KBM-7 (cell line): ENCODE results near the gene C2orf80.
"Not testable (repeated sequence)": the region's sequence is repeated elsewhere in the genome, so short reads cannot be mapped to it uniquely, and the experiment has no call there.

Experiments used
- DNase-seq: peaks from one replicate; pipeline ENCODE4 v3.0.0-alpha.2; 2015
- in situ Hi-C: fragments of 300-500 bp; cut with MboI; formaldehyde crosslinking; loops from 2 replicates; pipeline ENCODE4 v1.14.3; 2020; ENCODE audit warnings: low sequenced_read_pairs, low pct_unique_long_range_greater_than_20kb, mixed read lengths

The C2orf80 gene

GRCh38 chr2:208189810-208190503, at the start of gene C2orf80:
Gene C2orf80 (minus strand): TSS chr2:208190030. CDS start chr2:208186986, 3,044 bp downstream.
- DNase-seq, result no peak
- in situ Hi-C loops, result no loop called here

DNA sequence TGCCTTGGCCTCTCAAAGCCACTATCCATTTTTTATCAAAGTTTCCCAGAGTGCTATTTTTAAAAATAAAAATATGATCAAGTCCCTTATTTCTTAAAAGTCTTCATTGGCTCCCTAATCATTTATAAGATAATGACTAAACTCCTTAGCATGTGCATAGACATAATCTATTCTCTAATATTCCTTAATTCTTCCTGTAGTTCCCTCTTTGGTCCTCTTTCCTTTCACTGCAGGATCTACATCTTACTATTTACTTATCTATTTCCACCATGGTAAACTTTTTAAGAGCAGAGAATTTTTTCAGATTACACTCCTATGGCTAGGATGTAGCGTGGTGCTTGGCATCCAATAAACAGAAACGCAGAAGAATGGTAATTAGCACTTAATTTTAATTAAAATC, 46.0 kb upstream of the C2orf80 start:
- no peak for DNase-seq
- in situ Hi-C loops, result no loop called here

DNA sequence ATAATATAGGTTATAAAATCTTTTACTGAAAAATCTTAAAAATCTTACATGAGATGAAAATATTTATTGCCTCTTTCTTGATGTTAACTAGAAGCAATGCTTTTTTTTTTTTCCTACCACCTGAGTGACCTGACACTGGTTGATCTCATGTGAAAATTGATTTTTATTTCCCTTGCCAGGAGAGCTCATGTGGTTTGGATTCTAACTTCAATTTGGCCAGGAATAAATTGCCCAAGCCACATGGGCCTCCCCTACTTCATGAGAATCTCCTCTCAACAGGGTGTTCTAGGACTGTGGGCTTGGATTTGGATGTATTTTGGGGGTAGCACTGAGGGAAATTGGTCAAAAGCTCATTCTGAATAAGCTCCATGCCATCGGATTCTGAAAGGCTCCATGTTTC, 45.0 kb upstream of the C2orf80 start:
- in situ Hi-C loops, result no loop called here

DNA sequence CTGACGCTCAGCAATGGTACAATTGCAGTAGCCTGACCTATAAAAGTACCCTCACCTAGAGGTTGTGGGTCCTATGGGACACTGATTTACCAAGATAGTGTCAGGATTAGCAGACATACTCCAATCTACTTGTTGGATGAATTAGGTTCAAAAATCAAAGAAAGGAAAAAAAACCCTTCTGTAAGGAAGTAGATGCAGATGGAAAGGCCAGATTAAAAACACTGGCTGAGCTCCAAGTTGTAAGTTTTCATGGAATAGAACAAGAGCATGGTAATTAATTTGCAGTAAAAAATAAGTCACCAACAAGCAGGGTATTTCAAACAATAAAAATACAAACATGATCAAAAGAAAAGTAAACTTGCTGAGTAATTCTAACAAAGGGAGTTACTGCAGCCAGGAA, 38.6 kb upstream of the C2orf80 start:
- peak; percentile 9 for DNase-seq

More for the DNA sequence above, 45.0 kb upstream of the C2orf80 start:
- DNase-seq, result no peak

GRCh38 chr2:208227581-208228232, 37.9 kb upstream of the C2orf80 start:
- in situ Hi-C loops, result no loop called here
- no peak for DNase-seq

More for the DNA sequence above, 38.6 kb upstream of the C2orf80 start:
- in situ Hi-C loops, result no loop called here

- in situ Hi-C loops, result no loop called here
- no peak for DNase-seq
Observed at GRCh38 chr2:208224802-208225201, 35.0 kb upstream of the C2orf80 start.

DNA sequence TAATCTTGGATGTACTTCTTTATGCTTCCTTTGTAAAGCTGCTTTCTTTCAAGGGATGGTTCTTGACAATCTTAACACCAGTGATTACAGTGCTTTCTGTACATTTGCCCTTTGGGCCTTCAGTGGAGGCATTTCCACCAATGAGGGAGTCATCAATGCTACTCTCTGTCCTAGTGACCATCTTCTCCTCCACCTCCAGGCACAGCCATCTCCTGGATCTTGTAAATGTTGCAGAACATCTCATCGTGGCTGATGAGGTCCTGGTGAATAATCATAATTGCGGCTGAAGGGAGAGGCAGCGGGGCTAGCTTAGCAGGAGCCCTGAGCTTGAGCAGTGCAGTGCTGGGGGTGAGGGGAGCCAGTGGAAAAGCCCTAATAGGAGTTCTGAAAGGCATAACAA, 32.5 kb upstream of the C2orf80 start:
- DNase-seq, result no peak
- in situ Hi-C loops, result no loop called here

DNA sequence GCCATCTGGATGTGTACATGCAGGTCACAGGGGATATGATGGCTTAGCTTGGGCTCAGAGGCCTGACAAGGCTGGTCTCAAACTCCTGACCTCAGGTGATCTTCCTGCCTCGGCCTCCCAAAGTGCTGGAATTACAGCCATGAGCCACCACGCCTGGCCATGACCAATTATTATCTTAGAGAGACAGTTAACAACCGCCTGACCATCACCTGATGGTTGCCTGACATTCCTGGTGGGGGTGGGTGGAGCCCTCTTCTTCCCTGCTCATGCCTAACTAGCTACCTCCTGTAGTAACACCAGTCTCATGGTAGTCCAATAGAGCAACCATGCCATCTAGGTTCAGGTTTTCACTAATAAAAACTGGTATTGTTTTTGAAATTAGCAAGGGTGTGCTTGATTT, 32.0 kb upstream of the C2orf80 start:
- in situ Hi-C loops, DNase-seq: not testable (repeated sequence)

GRCh38 chr2:208210688-208211451, 21.0 kb upstream of the C2orf80 start:
- DNase-seq, result no peak
- in situ Hi-C loops, result no loop called here

DNA sequence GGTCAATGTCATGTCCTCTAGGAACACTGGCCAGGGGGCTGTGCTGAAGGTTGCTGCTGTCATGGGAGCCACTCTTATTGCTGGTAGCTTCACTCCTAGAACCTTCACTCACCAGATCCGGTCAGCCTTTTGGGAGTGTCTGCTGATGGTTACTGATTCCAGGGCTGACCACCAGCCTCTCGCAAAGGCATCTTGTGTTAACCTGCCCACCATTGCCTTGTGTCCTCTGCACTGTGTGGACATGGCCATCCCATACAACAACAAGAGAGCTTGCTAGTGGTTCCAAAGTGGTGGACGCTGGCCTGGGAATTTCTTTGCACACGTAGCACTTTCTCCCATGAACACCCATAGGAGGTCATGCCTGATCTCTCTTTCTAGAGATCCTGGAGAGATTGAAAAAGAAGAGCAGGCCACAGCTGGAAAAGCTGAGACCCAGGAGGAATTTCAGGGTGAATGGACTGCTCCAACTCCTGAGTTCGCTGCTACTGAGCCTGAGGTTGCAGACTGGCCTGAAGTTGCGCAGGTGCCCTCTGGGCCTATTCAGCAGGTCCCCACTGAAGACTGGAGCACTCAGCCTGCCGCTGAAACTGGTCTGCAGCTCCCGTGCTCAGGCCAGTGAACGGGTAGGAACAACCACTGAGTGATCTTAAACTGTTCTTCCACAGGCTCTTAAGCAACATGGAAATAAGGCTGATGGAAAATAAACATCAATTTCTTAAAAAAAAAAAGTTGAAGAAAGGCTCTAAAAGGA, 18.7 kb upstream of the C2orf80 start:
- in situ Hi-C loops, result no loop called here

DNA sequence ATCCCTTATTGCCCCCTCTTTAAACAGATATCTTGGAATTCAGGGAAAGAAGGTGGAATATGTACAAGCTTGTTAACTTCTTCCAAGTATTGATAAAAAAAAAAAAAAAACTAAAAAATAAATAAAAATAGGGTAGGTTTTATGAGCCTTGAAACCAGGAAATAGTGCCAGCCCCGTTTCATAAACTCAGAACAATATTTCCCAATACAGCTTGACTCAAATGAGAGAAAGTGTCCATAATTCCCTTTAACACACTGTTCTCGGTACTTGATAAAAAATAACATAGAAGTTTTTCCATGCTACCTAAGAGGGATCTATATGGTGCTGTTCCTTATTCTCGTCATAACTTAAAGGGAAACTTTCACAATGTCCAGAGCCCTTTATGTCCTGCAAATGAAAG, 17.9 kb upstream of the C2orf80 start:
- in situ Hi-C loops, result no loop called here
- DNase-seq, result no peak

More for the DNA sequence above, 18.7 kb upstream of the C2orf80 start:
- no peak for DNase-seq

DNA sequence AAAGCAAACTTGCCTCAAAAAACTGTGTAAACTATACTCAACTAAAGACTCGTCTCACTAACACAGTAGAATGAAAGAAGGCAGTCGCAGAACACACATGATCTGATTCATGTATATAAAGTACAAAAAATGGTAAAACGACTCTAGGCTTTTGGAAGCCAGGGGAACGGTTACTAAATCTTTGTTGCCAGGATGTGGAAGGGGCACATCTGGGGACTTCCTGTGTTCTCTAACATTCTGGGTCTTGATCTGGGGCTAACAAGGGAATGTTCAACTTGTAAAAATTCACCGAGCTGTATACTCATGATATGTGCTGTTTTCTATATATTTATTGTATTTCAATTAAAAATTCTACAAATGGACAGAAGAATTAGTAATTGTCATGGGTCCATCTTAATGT, 14.3 kb upstream of the C2orf80 start:
- DNase-seq, result no peak
- in situ Hi-C loops, result no loop called here

GRCh38 chr2:208195531-208195930, 5.7 kb upstream of the C2orf80 start:
- no peak for DNase-seq
- in situ Hi-C loops, result no loop called here

DNA sequence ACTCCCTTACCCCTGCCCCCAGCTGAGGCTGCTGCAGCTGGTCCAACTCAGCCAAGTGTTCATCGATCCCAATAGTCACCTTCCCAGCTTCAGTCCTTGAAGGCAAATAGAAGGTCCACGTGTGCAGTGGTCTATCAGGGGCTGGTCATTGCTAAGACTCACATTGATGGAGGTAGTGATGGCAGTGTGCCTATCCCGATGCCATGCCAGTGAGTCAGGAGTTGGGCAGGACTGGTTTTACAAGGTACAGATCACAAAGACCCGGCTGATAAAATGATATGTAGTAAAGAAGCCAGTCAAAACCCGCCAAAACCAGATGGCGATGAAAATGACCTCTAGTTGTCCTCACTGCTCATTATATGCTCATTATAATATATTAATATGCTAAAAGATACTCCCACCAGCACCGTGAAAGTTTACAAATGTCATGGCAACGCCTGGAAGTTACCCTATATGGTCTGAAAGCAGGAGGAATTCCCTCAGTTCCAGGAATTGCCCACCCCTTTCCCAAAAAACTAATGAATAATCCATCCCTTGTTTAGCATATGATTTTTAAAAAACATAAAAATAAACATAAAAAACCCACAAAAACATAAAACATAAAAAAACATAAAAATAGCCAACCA, 2.9 kb upstream of the C2orf80 start:
- no peak for DNase-seq
- in situ Hi-C loops, result no loop called here

- DNase-seq, result no peak
- in situ Hi-C loops, result no loop called here
Observed at GRCh38 chr2:208189069-208189809, 591 bp downstream of the C2orf80 start.

DNA sequence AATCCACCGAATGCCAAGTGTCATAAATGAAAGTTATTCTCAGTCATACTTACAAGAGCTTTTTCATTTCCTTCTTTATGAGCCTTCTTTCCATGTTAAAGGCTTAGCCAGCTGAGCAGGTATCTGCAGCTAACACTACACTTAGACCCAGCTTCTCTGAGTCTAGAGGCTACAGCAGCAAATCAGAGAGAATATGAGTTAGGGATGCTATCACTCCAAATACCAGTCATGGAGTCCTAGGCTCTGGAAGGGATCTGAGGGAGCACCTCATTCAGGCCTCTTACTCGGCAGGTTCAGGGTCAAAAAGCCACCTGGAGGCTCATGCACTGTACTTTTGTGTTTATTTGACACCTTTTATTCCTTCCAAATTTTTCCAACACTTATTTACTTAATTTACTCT, 2.9 kb downstream of the C2orf80 start:
- no peak for DNase-seq
- in situ Hi-C loops, result no loop called here

DNA sequence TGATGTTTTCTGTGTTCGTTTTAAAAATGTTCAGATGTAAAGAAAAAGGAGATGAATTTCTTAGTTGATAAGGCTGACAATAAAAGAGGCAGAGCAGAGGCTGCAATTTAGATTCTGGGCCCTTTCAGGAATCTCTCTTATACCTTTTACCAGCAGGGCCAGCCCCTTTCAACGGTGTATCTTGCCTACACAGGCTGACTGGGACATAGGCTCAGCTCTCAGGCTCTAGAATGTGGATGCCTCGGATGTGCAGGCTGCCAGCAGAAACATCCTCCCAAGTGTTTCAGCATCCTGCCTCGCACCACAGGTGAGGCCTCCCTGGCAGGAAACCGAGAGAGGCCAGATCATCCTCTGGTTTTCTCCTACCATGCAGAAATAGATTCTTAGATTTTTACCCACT, 3.4 kb downstream of the C2orf80 start:
- in situ Hi-C loops, result no loop called here
- no peak for DNase-seq

GRCh38 chr2:208183972-208184705, 5.7 kb downstream of the C2orf80 start:
- in situ Hi-C loops, result no loop called here
- no peak for DNase-seq
